Uterus (tissue), 4 donors: ENCODE data around the gene FBLN5. TPM values are rescaled to one million over a fixed set of nuclear protein-coding genes. Genes with fewer than 3 reads are reported as not detected.

ENCODE experiments used
- DNase-seq, 2 donors: peaks; one replicate each; pipeline ENCODE4 v3.0.0-alpha.2; 2019 to 2020
- H3K27ac ChIP-seq, 2 donors: fragments of 200-600 bp; sonication (generic); 1 replicate in 1 of 2; 2 replicates in 1 of 2; pipeline ENCODE4 v1.5.1; 2016 to 2018
- H3K27me3 ChIP-seq, 2 donors: fragments of 200-600 bp; sonication (generic); one replicate each; pipeline ENCODE4 v1.5.1; 2018 to 2019; ENCODE audit warnings: control low read depth in 1 of 2
- H3K36me3 ChIP-seq, 2 donors: fragments of 200-600 bp; sonication (generic); one replicate each; pipeline ENCODE4 v1.5.1; 2019; ENCODE audit warnings: control low read depth in 1 of 2
- H3K4me1 ChIP-seq, 2 donors: fragments of 200-600 bp; sonication (generic); one replicate each; pipeline ENCODE4 v1.5.1; 2018 to 2019; ENCODE audit warnings: control low read depth in 1 of 2
- H3K4me3 ChIP-seq, 2 donors: fragments of 200-600 bp; sonication (generic); 1 replicate in 1 of 2; 2 replicates in 1 of 2; pipeline ENCODE4 v1.5.1; 2018 to 2019; ENCODE audit warnings: mild to moderate bottlenecking in 1 of 2
- H3K9me3 ChIP-seq, 2 donors: fragments of 200-600 bp; sonication (generic); one replicate each; pipeline ENCODE4 v1.5.1; 2019; ENCODE audit warnings: control low read depth in 1 of 2
- CTCF ChIP-seq, 4 experiments: fragments of 200-600 bp in 2 of 4; fragments of 450-650 bp in 2 of 4; sonication (generic) in 2 of 4; IDR thresholded peaks; one replicate each; pipeline ENCODE4 v1.5.1; 2016 to 2019; ENCODE audit warnings: antibody characterized with exemption in 4 of 4, mild to moderate bottlenecking in 2 of 4, moderate library complexity in 1 of 4
- POLR2A ChIP-seq, 2 donors: fragments of 450-650 bp; IDR thresholded peaks; one replicate each; pipeline ENCODE4 v1.6.1; 2016; ENCODE audit warnings: antibody characterized with exemption in 2 of 2, mild to moderate bottlenecking in 1 of 2, moderate library complexity in 1 of 2
- intact Hi-C: fragments of 100-400 bp; cut with DNase I; formaldehyde crosslinking; loops from one replicate; pipeline ENCODE4 v1.15.1; 2023; ENCODE audit warnings: low total_unique reads
- total RNA-seq, 4 donors: library from RNA; depleted of rRNA in 3 of 4; stranded (reverse); fragments of >200 nt in 3 of 4; gene quantifications; one replicate each; pipeline versions ENCODE4 v1.1.0 to v1.2.4, GENCODE V29; 2014 to 2023
- donor health status: DM: yes; HTN: yes; CAD: no.

The FBLN5 gene
- total RNA-seq, 4 donors from 2014 or later: 48.0 to 304 (median 165) TPM

DNA sequence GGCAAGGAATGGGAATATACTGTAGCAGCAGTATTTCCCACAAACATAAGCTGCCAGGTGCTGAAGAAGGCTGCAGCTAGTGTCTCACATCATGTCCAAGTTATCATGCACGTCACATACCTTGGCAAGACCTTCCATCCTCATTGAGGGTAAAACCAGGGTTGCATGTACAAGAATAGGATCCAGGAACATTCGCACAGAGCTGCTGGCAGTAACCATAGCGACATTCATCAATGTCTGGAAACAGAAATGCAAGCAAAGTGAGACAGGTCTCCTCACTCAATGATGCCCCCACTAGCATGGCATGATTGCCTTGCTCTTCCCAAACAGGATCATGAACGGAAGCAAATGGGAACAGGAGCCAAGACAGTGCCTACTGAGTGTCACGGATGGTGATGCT is 56.4 kb downstream of the FBLN5 start:
- H3K36me3 ChIP-seq: no peaks in the 10 kb centered on the region
- H3K27me3 ChIP-seq: no peaks in the 10 kb centered on the region
- no peak overlapping the region for H3K4me3 ChIP-seq
- no peaks in the 10 kb centered on the region for H3K9me3 ChIP-seq
- no peaks in the 10 kb centered on the region for H3K4me1 ChIP-seq
- TF ChIP-seq POLR2A (IDR thresholded peaks at IDR 0.05): no peak
- TF ChIP-seq CTCF (IDR thresholded peaks at IDR 0.05): no peak
- peak overlapping the region; percentile 71 to 74 for H3K27ac ChIP-seq
- DNase-seq: no peak
- intact Hi-C loops: no loop called here

DNA sequence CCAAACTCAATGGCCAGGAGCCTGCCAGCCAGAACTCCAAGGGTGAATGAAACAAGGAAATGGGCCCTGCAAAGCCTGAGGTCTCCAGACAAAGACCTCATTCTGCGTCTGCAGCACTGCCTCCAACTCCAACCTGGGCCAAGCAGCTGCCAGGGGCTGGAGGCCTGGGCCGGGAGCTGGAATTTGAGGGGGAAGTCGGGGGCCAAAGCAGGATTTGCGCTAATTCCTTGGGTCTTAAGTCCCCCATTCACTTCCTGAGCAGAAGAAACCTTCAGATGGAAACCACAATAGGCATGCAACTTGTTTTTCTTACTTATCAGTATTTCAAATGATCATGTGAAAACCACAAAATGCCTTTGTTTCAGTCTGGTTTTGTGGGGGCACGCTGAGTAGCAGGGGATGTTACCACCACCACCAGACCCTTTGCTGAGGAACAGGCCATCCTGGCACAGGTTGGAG is 57.2 kb downstream of the FBLN5 start:
- no peak overlapping the region for H3K4me3 ChIP-seq
- no peaks in the 10 kb centered on the region for H3K9me3 ChIP-seq
- intact Hi-C loops: no loop called here
- H3K36me3 ChIP-seq: no peaks in the 10 kb centered on the region
- DNase-seq: no peak
- H3K4me1 ChIP-seq: no peaks in the 10 kb centered on the region
- H3K27me3 ChIP-seq: no peaks in the 10 kb centered on the region
- peak overlapping the region; percentile 71 to 74 for H3K27ac ChIP-seq
- TF ChIP-seq CTCF (IDR thresholded peaks at IDR 0.05) (no peak), POLR2A (IDR thresholded peaks at IDR 0.05) (no peak)

DNA sequence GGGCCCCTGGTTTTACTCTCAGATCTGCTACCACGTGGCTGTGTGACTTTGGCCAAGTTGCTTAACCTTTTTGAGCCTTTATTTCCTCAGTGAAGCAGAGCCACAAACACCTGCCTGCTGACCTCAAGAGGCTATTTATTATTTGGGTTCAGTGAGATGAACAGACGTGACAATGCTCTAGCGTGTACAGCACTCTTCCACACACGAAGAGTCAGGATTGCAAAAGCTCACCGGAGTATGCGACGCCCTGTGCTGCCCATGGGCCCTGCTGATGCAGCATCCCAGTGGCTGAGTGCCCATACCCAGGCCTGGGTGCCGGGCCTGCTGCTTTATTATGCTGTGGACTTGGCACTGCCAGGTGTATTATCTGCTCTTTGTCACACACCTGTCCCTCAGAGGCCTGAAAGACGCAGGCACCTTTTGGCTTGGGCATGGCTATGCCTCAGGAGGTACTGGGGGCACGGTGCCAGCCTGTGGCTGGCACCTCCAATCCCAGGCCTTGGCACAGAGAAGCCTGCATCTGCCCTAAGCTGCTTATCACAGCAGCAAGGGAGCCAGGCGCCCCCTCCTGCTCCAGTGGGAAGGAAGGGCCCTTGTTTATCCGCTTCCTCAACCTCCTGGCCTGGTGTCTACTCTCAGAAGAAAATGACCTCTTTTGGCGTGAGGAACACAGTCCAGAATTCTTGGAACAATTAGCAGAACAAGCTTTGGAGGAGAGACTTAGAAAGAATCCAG is 57.9 kb downstream of the FBLN5 start:
- H3K4me3 ChIP-seq: no peak overlapping the region
- peak; percentile 38 to 55 for DNase-seq
- H3K9me3 ChIP-seq: no peaks in the 10 kb centered on the region
- H3K27ac ChIP-seq: peak overlapping the region; percentile 71 to 74
- no peaks in the 10 kb centered on the region for H3K4me1 ChIP-seq
- no peaks in the 10 kb centered on the region for H3K27me3 ChIP-seq
- TF ChIP-seq POLR2A (IDR thresholded peaks at IDR 0.05): no peak
- TF ChIP-seq CTCF (IDR thresholded peaks at IDR 0.05): no peak
- intact Hi-C loops: no loop called here
- no peaks in the 10 kb centered on the region for H3K36me3 ChIP-seq

GRCh38 chr14:91888641-91889476 is 58.6 kb downstream of the FBLN5 start:
- Histone ChIP-seq H3K27ac (peak overlapping the region; percentile 71 to 74), H3K4me1 (no peaks in the 10 kb centered on the region)
- intact Hi-C loops: no loop called here

More at GRCh38 chr14:91888641-91889476, 58.6 kb downstream of the FBLN5 start:
- H3K27me3 ChIP-seq: no peaks in the 10 kb centered on the region
- TF ChIP-seq CTCF (IDR thresholded peaks at IDR 0.05) (no peak), POLR2A (IDR thresholded peaks at IDR 0.05) (no peak)
- H3K36me3 ChIP-seq: no peaks in the 10 kb centered on the region
- H3K9me3 ChIP-seq: no peaks in the 10 kb centered on the region
- H3K4me3 ChIP-seq: no peak overlapping the region
- DNase-seq: no peak
